CD14-positive monocyte (primary cell): ENCODE data around the gene GPR150. TPM values are rescaled to one million over a fixed set of nuclear protein-coding genes. Genes with fewer than 3 reads are reported as not detected.

Experiments
- DNase-seq, 3 donors: peaks; one replicate each; pipeline ENCODE4 v3.0.0-alpha.2; 2011 to 2022
- H2AFZ ChIP-seq: 2 replicates; pipeline ENCODE4 v1.6.0; 2012; ENCODE audit warnings: mild to moderate bottlenecking, low read depth, low read length, inconsistent platforms; ENCODE audit not compliant: insufficient read depth, poor library complexity, severe bottlenecking
- H3K27ac ChIP-seq, 2 donors: 1 replicate in 1 of 2; 2 replicates in 1 of 2; pipeline ENCODE4 v1.5.1; 2012 to 2013; ENCODE audit warnings: low read length in 2 of 2, control low read depth in 1 of 2, inconsistent platforms in 1 of 2, low read depth in 1 of 2, mild to moderate bottlenecking in 1 of 2
- H3K27me3 ChIP-seq, 2 donors: one replicate each; pipeline versions ENCODE4 v1.6.0 to v1.6.1; 2011 to 2013; ENCODE audit warnings: low read length in 2 of 2; ENCODE audit not compliant: control insufficient read depth in 2 of 2, insufficient read depth in 2 of 2
- H3K36me3 ChIP-seq, 2 donors: replicated peaks in 1 of 2; 1 replicate in 1 of 2; 2 replicates in 1 of 2; pipeline versions ENCODE4 v1.5.1 to v1.6.1; 2012 to 2013; ENCODE audit warnings: low read length in 2 of 2, control low read depth in 1 of 2, inconsistent platforms in 1 of 2, mild to moderate bottlenecking in 1 of 2; ENCODE audit not compliant: insufficient read depth in 2 of 2, control insufficient read depth in 1 of 2
- H3K4me1 ChIP-seq, 2 donors: 1 replicate in 1 of 2; 2 replicates in 1 of 2; pipeline versions ENCODE4 v1.5.1 to v1.6.1; 2012 to 2013; ENCODE audit warnings: low read length in 2 of 2, control low read depth in 1 of 2, inconsistent platforms in 1 of 2, mild to moderate bottlenecking in 1 of 2, moderate library complexity in 1 of 2; ENCODE audit not compliant: insufficient read depth in 2 of 2, control insufficient read depth in 1 of 2
- H3K4me2 ChIP-seq: replicated peaks from 2 replicates; pipeline ENCODE3; 2012; ENCODE audit warnings: low read length, moderate library complexity, mild to moderate bottlenecking; ENCODE audit not compliant: poor library complexity, severe bottlenecking; ENCODE audit errors: extremely low read depth
- H3K4me3 ChIP-seq, 3 experiments: fragments of 200-600 bp in 1 of 3; sonication (generic) in 1 of 3; replicated peaks in 1 of 3; 1 replicate in 2 of 3; 2 replicates in 1 of 3; pipeline ENCODE4 v1.5.1; 2011 to 2013; ENCODE audit warnings: low read length in 3 of 3, mild to moderate bottlenecking in 3 of 3, control low read depth in 2 of 3, low read depth in 2 of 3, inconsistent platforms in 1 of 3, moderate library complexity in 1 of 3
- H3K79me2 ChIP-seq: 2 replicates; pipeline ENCODE4 v1.6.0; 2012; ENCODE audit warnings: mild to moderate bottlenecking, control low read depth, inconsistent platforms, low read length, moderate library complexity; ENCODE audit not compliant: insufficient read depth
- H3K9ac ChIP-seq: 2 replicates; pipeline ENCODE4 v1.6.0; 2017; ENCODE audit warnings: low read length, mild to moderate bottlenecking; ENCODE audit not compliant: insufficient read depth, poor library complexity, severe bottlenecking
- H3K9me3 ChIP-seq, 2 donors: replicated peaks in 1 of 2; 1 replicate in 1 of 2; 2 replicates in 1 of 2; pipeline versions ENCODE4 v1.5.1 to v1.6.1; 2012 to 2013; ENCODE audit warnings: low read length in 2 of 2, control low read depth in 1 of 2; ENCODE audit not compliant: control insufficient read depth in 1 of 2, insufficient read depth in 1 of 2
- H4K20me1 ChIP-seq: 2 replicates; pipeline ENCODE4 v1.6.0; 2012; ENCODE audit warnings: mild to moderate bottlenecking, low read length, control low read depth, moderate library complexity; ENCODE audit not compliant: insufficient read depth
- H3K27ac Mint-ChIP-seq, 7 donors: one replicate each; pipeline ENCODE4 v1.8.0; 2020; ENCODE audit warnings: mild to moderate bottlenecking in 7 of 7, mixed read lengths in 7 of 7, moderate library complexity in 6 of 7, inconsistent platforms in 2 of 7
- H3K27me3 Mint-ChIP-seq, 3 donors: one replicate each; pipeline ENCODE4 v1.8.0; 2021 to 2022; ENCODE audit warnings: low read depth in 3 of 3, mild to moderate bottlenecking in 3 of 3, mixed read lengths in 3 of 3, moderate library complexity in 3 of 3, inconsistent platforms in 1 of 3
- H3K36me3 Mint-ChIP-seq, 2 donors: one replicate each; pipeline ENCODE4 v1.8.0; 2020; ENCODE audit warnings: mixed read lengths in 2 of 2, inconsistent platforms in 1 of 2, mild to moderate bottlenecking in 1 of 2
- H3K4me1 Mint-ChIP-seq: one replicate; pipeline ENCODE4 v1.8.0; 2020; ENCODE audit warnings: mild to moderate bottlenecking, mixed read lengths
- H3K4me3 Mint-ChIP-seq, 2 donors: one replicate each; pipeline ENCODE4 v1.8.0; 2020; ENCODE audit warnings: mild to moderate bottlenecking in 2 of 2, mixed read lengths in 2 of 2, moderate library complexity in 1 of 2
- H3K9me3 Mint-ChIP-seq, 7 donors: one replicate each; pipeline ENCODE4 v1.8.0; 2020 to 2022; ENCODE audit warnings: mixed read lengths in 7 of 7, mild to moderate bottlenecking in 6 of 7, moderate library complexity in 6 of 7, inconsistent platforms in 2 of 7
- WGBS: methylation state at CpG from one replicate; pipeline ENCODE4 v1.1.5; 2013; ENCODE audit warnings: missing lambda C conversion rate; ENCODE audit not compliant: insufficient coverage; 5-methylcytosine and 5-hydroxymethylcytosine counted together
- intact Hi-C, 2 donors: fragments of 100-400 bp; cut with micrococcal nuclease; formaldehyde crosslinking; loops; one replicate each; pipeline versions ENCODE4 v1.15.0 to v1.15.1; 2023
- polyA plus RNA-seq, 3 donors: library from polyadenylated mRNA; depleted of rRNA in 1 of 3; unstranded in 2 of 3; stranded (reverse) in 1 of 3; fragments of 300-500 nt in 2 of 3; fragments of >200 nt in 1 of 3; fragmentation: Illumina TruSeq in 2 of 3; gene quantifications; 1 replicate in 2 of 3; 2 replicates in 1 of 3; pipeline ENCODE4 v1.2.3, GENCODE V29; 2012 to 2021
- TF ChIP-seq, protein P1 (sequence below): fragments of 200-600 bp; IDR thresholded peaks from one replicate; pipeline ENCODE4 v1.8.0; 2022; ENCODE audit warnings: antibody characterized with exemption, mild to moderate bottlenecking

The GPR150 gene
- polyA plus RNA-seq, 3 donors = not detected

DNA sequence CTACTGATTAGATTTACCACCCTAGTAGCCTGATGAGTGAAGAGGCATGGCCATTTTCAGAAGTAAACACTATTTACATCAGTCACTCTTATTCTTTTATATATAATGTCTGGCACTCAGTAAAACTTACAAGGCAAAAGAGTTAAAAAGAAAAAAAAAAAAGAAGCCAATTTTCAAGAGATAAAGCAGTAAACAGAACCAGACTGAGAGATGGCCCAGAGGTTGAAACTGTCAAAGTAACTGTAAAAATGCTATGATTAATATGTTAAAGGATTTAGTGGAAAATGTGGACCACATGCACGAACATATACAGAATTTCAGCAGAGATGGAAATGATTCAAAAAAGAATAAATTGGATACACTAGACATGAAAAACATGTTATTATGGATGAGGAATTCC is 6.4 kb upstream of the GPR150 start:
- no CpG with 5 or more reads among the region's 1 CpG for WGBS
- Mint-ChIP-seq H3K27me3 (peaks cover 2 to 4% (median 3%) of the 10 kb centered on the region in 3 donors), H3K36me3 (no peaks in the 10 kb centered on the region), H3K27ac (no peak overlapping the region), H3K9me3 (peaks cover 2 to 12% (median 8%) of the 10 kb centered on the region in 7 donors), H3K4me3 (no peak overlapping the region), H3K4me1 (peaks cover 3% of the 10 kb centered on the region)
- no peak overlapping the region for H3K9ac ChIP-seq
- intact Hi-C loops = no loop called here
- TF ChIP-seq, protein P1, sequence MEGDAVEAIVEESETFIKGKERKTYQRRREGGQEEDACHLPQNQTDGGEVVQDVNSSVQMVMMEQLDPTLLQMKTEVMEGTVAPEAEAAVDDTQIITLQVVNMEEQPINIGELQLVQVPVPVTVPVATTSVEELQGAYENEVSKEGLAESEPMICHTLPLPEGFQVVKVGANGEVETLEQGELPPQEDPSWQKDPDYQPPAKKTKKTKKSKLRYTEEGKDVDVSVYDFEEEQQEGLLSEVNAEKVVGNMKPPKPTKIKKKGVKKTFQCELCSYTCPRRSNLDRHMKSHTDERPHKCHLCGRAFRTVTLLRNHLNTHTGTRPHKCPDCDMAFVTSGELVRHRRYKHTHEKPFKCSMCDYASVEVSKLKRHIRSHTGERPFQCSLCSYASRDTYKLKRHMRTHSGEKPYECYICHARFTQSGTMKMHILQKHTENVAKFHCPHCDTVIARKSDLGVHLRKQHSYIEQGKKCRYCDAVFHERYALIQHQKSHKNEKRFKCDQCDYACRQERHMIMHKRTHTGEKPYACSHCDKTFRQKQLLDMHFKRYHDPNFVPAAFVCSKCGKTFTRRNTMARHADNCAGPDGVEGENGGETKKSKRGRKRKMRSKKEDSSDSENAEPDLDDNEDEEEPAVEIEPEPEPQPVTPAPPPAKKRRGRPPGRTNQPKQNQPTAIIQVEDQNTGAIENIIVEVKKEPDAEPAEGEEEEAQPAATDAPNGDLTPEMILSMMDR = no peak
- H3K4me2 ChIP-seq = no peak overlapping the region
- peaks cover 0 to 6% of the 10 kb centered on the region in 2 donors for H3K9me3 ChIP-seq
- H3K79me2 ChIP-seq = no peaks in the 10 kb centered on the region
- no peak overlapping the region for H3K27ac ChIP-seq
- no peaks in the 10 kb centered on the region for H3K4me1 ChIP-seq
- peaks cover 0 to under 1% of the 10 kb centered on the region in 2 donors for H3K27me3 ChIP-seq
- H2AFZ ChIP-seq = no peak overlapping the region
- H3K4me3 ChIP-seq = no peak overlapping the region
- DNase-seq = no peak
- no peaks in the 10 kb centered on the region for H3K36me3 ChIP-seq
- no peaks in the 10 kb centered on the region for H4K20me1 ChIP-seq

DNA sequence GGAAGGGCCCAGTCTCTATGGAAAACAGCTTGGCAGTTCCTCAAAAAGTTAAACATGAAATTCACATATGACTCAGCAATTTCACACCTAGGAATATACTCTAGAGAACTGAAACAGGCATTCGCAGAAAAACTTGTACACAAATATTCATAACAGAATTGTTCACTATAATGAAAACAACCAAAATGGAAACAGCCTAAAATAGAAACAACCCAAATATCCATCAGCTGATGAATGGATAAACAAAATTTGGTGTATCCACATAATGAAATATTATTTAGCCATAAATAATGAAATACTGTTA is 4.8 kb upstream of the GPR150 start:
- peaks cover 0 to 6% of the 10 kb centered on the region in 2 donors for H3K9me3 ChIP-seq
- H3K4me3 ChIP-seq = no peak overlapping the region
- H3K4me1 ChIP-seq = peaks cover 10 to 12% of the 10 kb centered on the region in 2 donors
- Mint-ChIP-seq H3K36me3 (no peaks in the 10 kb centered on the region), H3K4me1 (peaks cover 15% of the 10 kb centered on the region), H3K9me3 (peaks cover 2 to 15% (median 8%) of the 10 kb centered on the region in 7 donors), H3K27ac (no peak overlapping the region), H3K27me3 (peaks cover 17 to 19% (median 19%) of the 10 kb centered on the region in 3 donors), H3K4me3 (no peak overlapping the region)
- H2AFZ ChIP-seq = no peak overlapping the region
- H3K36me3 ChIP-seq = no peaks in the 10 kb centered on the region
- TF ChIP-seq, protein P1 = no peak
- H4K20me1 ChIP-seq = no peaks in the 10 kb centered on the region
- H3K79me2 ChIP-seq = no peaks in the 10 kb centered on the region
- no peak for DNase-seq
- no peak overlapping the region for H3K27ac ChIP-seq
- WGBS = no CpG with 5 or more reads among the region's 1 CpG
- intact Hi-C loops = no loop called here
- no peak overlapping the region for H3K4me2 ChIP-seq
- H3K9ac ChIP-seq = no peak overlapping the region
- peaks cover 14 to 16% of the 10 kb centered on the region in 2 donors for H3K27me3 ChIP-seq
